ENCODE measurements around the gene KRT13. TPM values are rescaled to one million over a fixed set of nuclear protein-coding genes. Genes with fewer than 3 reads are reported as not detected.

Gene KRT13
- total RNA-seq, 1 experiment from 2014 or later = not detected

GRCh38 chr17:41522301-41523224 is 17.2 kb upstream of the KRT13 start:
- Mint-ChIP-seq H3K36me3 (ENCODE audit: insufficient read depth, unreplicated experiment) (peaks cover 13% of the 10 kb centered on the region), H3K4me1 (ENCODE audit: insufficient read depth, unreplicated experiment) (peaks cover 48% of the 10 kb centered on the region), H3K9me3 (ENCODE audit: unreplicated experiment) (no peaks in the 10 kb centered on the region), H3K27me3 (ENCODE audit: insufficient read depth, unreplicated experiment) (no peaks in the 10 kb centered on the region), H3K27ac (ENCODE audit: low read depth, unreplicated experiment) (peak overlapping the region; percentile 88), H3K4me3 (ENCODE audit: unreplicated experiment) (no peak overlapping the region)
- BruUV-seq (replicated peaks) = no TSS peak
- TF ChIP-seq, protein P1, sequence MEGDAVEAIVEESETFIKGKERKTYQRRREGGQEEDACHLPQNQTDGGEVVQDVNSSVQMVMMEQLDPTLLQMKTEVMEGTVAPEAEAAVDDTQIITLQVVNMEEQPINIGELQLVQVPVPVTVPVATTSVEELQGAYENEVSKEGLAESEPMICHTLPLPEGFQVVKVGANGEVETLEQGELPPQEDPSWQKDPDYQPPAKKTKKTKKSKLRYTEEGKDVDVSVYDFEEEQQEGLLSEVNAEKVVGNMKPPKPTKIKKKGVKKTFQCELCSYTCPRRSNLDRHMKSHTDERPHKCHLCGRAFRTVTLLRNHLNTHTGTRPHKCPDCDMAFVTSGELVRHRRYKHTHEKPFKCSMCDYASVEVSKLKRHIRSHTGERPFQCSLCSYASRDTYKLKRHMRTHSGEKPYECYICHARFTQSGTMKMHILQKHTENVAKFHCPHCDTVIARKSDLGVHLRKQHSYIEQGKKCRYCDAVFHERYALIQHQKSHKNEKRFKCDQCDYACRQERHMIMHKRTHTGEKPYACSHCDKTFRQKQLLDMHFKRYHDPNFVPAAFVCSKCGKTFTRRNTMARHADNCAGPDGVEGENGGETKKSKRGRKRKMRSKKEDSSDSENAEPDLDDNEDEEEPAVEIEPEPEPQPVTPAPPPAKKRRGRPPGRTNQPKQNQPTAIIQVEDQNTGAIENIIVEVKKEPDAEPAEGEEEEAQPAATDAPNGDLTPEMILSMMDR (IDR thresholded peaks at IDR 0.05; ENCODE audit: unreplicated experiment) = no peak
- peak; percentile 50 for DNase-seq (ENCODE audit: unreplicated experiment)
- intact Hi-C loops (cut with micrococcal nuclease) = no loop called here
- ChIA-PET CTCF (interaction anchor here (0.6 to 7.6 kb wide), 3 partner anchors 26 to 200 kb away, joined by 3 to 80 read pairs (median 3); no protein-coding TSS in a partner anchor), POLR2A (interaction anchor here (0.6 to 7.2 kb wide), 8 partner anchors 8 to 385 kb away, joined by 3 to 83 read pairs (median 6); no protein-coding TSS in a partner anchor)

- intact Hi-C loops (cut with micrococcal nuclease) = no loop called here
- DNase-seq (ENCODE audit: unreplicated experiment) = peak; percentile 87
- ChIA-PET CTCF (interaction anchor here (0.6 to 7.6 kb wide), 5 partner anchors 10 to 199 kb away, joined by 3 to 80 read pairs (median 3); no protein-coding TSS in a partner anchor), POLR2A (interaction anchor here (0.6 to 7.2 kb wide), 13 partner anchors 8 to 974 kb away, joined by 3 to 83 read pairs (median 6); partner anchors contain the start of gene KRT17)
- Mint-ChIP-seq H3K36me3 (ENCODE audit: insufficient read depth, unreplicated experiment) (peaks cover 20% of the 10 kb centered on the region), H3K27me3 (ENCODE audit: insufficient read depth, unreplicated experiment) (no peaks in the 10 kb centered on the region), H3K4me3 (ENCODE audit: unreplicated experiment) (peak overlapping the region; percentile 49), H3K9me3 (ENCODE audit: unreplicated experiment) (no peaks in the 10 kb centered on the region), H3K4me1 (ENCODE audit: insufficient read depth, unreplicated experiment) (peaks cover 55% of the 10 kb centered on the region), H3K27ac (ENCODE audit: low read depth, unreplicated experiment) (peak overlapping the region; percentile 88)
- TF ChIP-seq, protein P1 (IDR thresholded peaks at IDR 0.05; ENCODE audit: unreplicated experiment) = no peak
- no TSS peak for BruUV-seq (replicated peaks)
Measured at GRCh38 chr17:41521574-41522261, 16.3 kb upstream of the KRT13 start.

GRCh38 chr17:41520821-41521521 is 15.6 kb upstream of the KRT13 start:
- Mint-ChIP-seq H3K27ac (ENCODE audit: low read depth, unreplicated experiment) (peak overlapping the region; percentile 88), H3K27me3 (ENCODE audit: insufficient read depth, unreplicated experiment) (no peaks in the 10 kb centered on the region), H3K4me1 (ENCODE audit: insufficient read depth, unreplicated experiment) (peaks cover 55% of the 10 kb centered on the region), H3K9me3 (ENCODE audit: unreplicated experiment) (no peaks in the 10 kb centered on the region), H3K4me3 (ENCODE audit: unreplicated experiment) (peak overlapping the region; percentile 49), H3K36me3 (ENCODE audit: insufficient read depth, unreplicated experiment) (peaks cover 23% of the 10 kb centered on the region)
- ChIA-PET CTCF (interaction anchor here (0.6 to 7.6 kb wide), 7 partner anchors 11 to 1046 kb away, joined by 3 to 80 read pairs (median 3); partner anchors contain the start of gene MLX), POLR2A (interaction anchor here (0.6 to 7.2 kb wide), 13 partner anchors 9 to 760 kb away, joined by 3 to 83 read pairs (median 6); partner anchors contain the start of gene KRT17)
- intact Hi-C loops (cut with micrococcal nuclease) = no loop called here
- TF ChIP-seq, protein P1 (IDR thresholded peaks at IDR 0.05; ENCODE audit: unreplicated experiment) = no peak
- BruUV-seq (replicated peaks) = TSS peak; percentile 47
- peak; percentile 55 for DNase-seq (ENCODE audit: unreplicated experiment)
